Tibial artery (tissue), 4 donors: ENCODE results near the gene KLF13.

Source experiments
- DNase-seq, 2 donors: peaks; one replicate each; pipeline ENCODE4 v3.0.0-alpha.2; 2019
- H3K27ac ChIP-seq, 2 donors: fragments of 200-600 bp; sonication (generic) in 1 of 2; 1 replicate in 1 of 2; 2 replicates in 1 of 2; pipeline ENCODE4 v1.5.1; 2018 to 2019; ENCODE audit warnings: mild to moderate bottlenecking in 1 of 2
- H3K27me3 ChIP-seq, 2 donors: fragments of 200-600 bp; sonication (generic) in 1 of 2; one replicate each; pipeline versions ENCODE4 v1.5.1 to v1.6.0; 2016 to 2019
- H3K36me3 ChIP-seq, 3 donors: fragments of 200-600 bp; sonication (generic) in 2 of 3; one replicate each; pipeline ENCODE4 v1.5.1; 2016 to 2019; ENCODE audit warnings: mild to moderate bottlenecking in 2 of 3
- H3K4me1 ChIP-seq, 4 donors: fragments of 200-600 bp; sonication (generic) in 2 of 4; 1 replicate in 3 of 4; 2 replicates in 1 of 4; pipeline ENCODE4 v1.5.1; 2016 to 2019
- H3K4me3 ChIP-seq, 2 donors: fragments of 200-600 bp; sonication (generic) in 1 of 2; 1 replicate in 1 of 2; 2 replicates in 1 of 2; pipeline ENCODE4 v1.5.1; 2018 to 2019; ENCODE audit warnings: mild to moderate bottlenecking in 2 of 2
- H3K9me3 ChIP-seq, 3 donors: fragments of 200-600 bp; sonication (generic) in 1 of 3; one replicate each; pipeline ENCODE4 v1.5.1; 2016 to 2019
- CTCF ChIP-seq, 2 experiments: fragments of 200-600 bp in 1 of 2; fragments of 450-650 bp in 1 of 2; IDR thresholded peaks; one replicate each; pipeline ENCODE4 v1.5.1; 2017 to 2019; ENCODE audit warnings: antibody characterized with exemption in 2 of 2, mild to moderate bottlenecking in 1 of 2, moderate library complexity in 1 of 2
- intact Hi-C: fragments of 100-400 bp; cut with DNase I; formaldehyde crosslinking; loops from one replicate; pipeline ENCODE4 v1.15.0; 2023; ENCODE audit warnings: low total_unique reads

KLF13 gene

GRCh38 chr15:31358957-31359701, 32.5 kb downstream of the KLF13 start:
- Histone ChIP-seq H3K4me1 (peaks cover 0 to 96% (median 38%) of the 10 kb centered on the region in 4 donors), H3K4me3 (no peak overlapping the region), H3K27me3 (no peaks in the 10 kb centered on the region), H3K27ac (no peak overlapping the region), H3K36me3 (peaks cover 0 to 8% (median 0%) of the 10 kb centered on the region in 3 donors), H3K9me3 (no peaks in the 10 kb centered on the region)
- no peak for TF ChIP-seq CTCF (IDR thresholded peaks at IDR 0.05)
- no peak for DNase-seq
- intact Hi-C loops: no loop called here

- TF ChIP-seq CTCF (IDR thresholded peaks at IDR 0.05): no peak
- H3K9me3 ChIP-seq: no peaks in the 10 kb centered on the region
- H3K4me1 ChIP-seq: peaks cover 0 to 96% (median 38%) of the 10 kb centered on the region in 4 donors
- H3K36me3 ChIP-seq: peaks cover 0 to 8% (median 0%) of the 10 kb centered on the region in 3 donors
- no peak for DNase-seq
- no peaks in the 10 kb centered on the region for H3K27me3 ChIP-seq
- H3K4me3 ChIP-seq: no peak overlapping the region
- peak overlapping the region in 1 of 2 donors; percentile 10 for H3K27ac ChIP-seq
- intact Hi-C loops: no loop called here
Measured at GRCh38 chr15:31359702-31360111, 33.1 kb downstream of the KLF13 start.

- Histone ChIP-seq H3K4me1 (peaks cover 0 to 96% (median 38%) of the 10 kb centered on the region in 4 donors), H3K9me3 (no peaks in the 10 kb centered on the region), H3K27ac (peak overlapping the region in 1 of 2 donors; percentile 10), H3K4me3 (no peak overlapping the region), H3K36me3 (peaks cover 0 to 8% (median 0%) of the 10 kb centered on the region in 3 donors), H3K27me3 (no peaks in the 10 kb centered on the region)
- no peak for DNase-seq
- intact Hi-C loops: no loop called here
- TF ChIP-seq CTCF (IDR thresholded peaks at IDR 0.05): no peak
Measured at GRCh38 chr15:31360158-31360561, 33.5 kb downstream of the KLF13 start.

- peaks cover 0 to 8% (median 0%) of the 10 kb centered on the region in 3 donors for H3K36me3 ChIP-seq
- no peak for TF ChIP-seq CTCF (IDR thresholded peaks at IDR 0.05)
- intact Hi-C loops: no loop called here
- H3K27ac ChIP-seq: peak overlapping the region in 1 of 2 donors; percentile 46
- no peaks in the 10 kb centered on the region for H3K9me3 ChIP-seq
- DNase-seq: no peak
- H3K4me1 ChIP-seq: peaks cover 0 to 94% (median 43%) of the 10 kb centered on the region in 4 donors
- no peak overlapping the region for H3K4me3 ChIP-seq
- H3K27me3 ChIP-seq: no peaks in the 10 kb centered on the region
Measured at GRCh38 chr15:31360843-31361763, 34.5 kb downstream of the KLF13 start.

- TF ChIP-seq CTCF (IDR thresholded peaks at IDR 0.05): no peak
- H3K9me3 ChIP-seq: no peaks in the 10 kb centered on the region
- peaks cover 0 to 95% (median 48%) of the 10 kb centered on the region in 4 donors for H3K4me1 ChIP-seq
- H3K36me3 ChIP-seq: peaks cover 0 to 8% (median 0%) of the 10 kb centered on the region in 3 donors
- DNase-seq: no peak
- intact Hi-C loops: no loop called here
- no peak overlapping the region for H3K4me3 ChIP-seq
- H3K27ac ChIP-seq: peak overlapping the region in 1 of 2 donors; percentile 46
- no peaks in the 10 kb centered on the region for H3K27me3 ChIP-seq
Measured at GRCh38 chr15:31361764-31362515, 35.3 kb downstream of the KLF13 start.
